DMS 273 (cell line): Measurements from ENCODE around the gene SPATA20.
A peak's percentile ranks its signal among the peaks of the same experiment; 100 is the strongest.

Experiments
- DNase-seq: peaks from one replicate; lab custom pipeline; 2025; ENCODE audit not compliant: unreplicated experiment; lab: John Stamatoyannopoulos, UW

SPATA20 gene

DNA sequence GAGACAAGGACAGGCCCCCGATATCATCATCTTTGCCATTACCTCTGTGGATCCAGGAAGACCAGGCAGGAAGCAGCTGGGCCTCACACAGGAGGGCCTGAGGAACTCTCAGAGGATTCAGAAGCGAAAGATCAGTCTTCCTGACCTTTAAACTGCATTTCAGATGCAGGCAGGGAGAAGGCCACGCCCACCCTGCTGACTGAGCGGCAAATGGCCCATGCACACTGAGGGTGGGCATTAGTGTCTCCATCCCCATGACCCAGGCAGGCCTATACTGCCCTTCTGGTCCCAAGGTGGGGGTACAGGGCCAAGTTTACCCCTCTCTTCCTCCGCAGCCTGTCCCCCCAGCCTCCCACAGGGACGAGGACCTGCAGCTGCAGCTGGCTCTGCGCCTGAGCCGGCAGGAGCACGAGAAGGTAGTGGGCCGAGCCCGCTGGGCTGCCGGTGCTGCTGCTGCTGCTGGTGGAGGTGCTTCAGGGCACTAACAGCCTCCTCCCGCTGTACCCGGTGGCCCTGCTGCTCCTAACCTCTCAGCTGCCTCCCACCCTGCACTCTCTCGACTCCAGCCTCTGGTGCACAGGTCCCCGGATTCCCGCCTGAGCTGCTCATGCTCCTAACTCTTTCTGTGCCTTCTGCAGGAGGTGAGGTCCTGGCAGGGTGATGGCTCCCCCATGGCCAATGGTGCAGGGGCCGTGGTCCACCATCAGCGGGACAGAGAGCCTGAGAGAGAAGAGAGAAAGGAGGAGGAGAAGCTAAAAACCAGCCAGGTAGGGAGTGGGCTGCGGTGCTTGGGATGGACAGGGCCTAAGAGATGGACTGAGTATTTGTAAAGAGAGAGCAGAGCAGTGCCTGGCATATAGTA lies 8.2 kb upstream of the SPATA20 start:
- peak; percentile 30 for DNase-seq

DNA sequence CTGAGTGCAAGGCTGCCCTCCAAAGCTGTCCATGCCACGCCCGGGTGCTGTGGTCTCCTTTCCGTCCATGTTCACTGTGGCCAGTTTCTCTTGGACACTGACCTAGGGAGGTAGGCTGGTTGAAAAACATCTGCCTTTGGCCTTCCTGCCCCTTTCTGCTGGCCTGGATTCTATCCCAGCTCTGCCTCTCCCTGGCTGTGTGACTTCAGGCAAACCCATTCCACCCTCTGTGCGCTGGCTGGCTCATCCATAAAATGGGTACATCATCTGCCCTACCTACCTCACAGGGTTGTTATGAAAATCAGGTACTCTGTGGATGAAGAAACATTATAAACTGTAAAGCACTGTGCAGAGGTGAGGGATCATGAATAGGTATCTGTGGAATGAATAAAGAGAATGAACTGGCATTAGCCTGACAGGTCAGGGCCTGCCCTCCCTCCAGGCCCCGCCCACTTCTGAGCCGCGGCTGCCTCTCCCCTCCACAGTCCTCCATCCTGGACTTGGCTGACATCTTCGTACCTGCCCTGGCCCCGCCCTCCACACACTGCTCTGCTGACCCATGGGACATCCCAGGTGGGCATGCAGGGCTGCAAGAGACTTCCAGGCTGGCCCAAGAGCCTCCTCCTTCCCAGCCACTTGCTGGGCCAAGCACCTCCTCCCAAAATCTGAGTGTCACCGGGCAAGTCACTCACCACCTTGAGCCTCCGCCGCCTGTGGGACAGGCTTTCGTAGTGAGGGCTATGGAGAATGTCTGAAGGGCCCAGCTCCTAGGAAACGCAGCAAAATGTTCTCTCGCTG lies 7.0 kb upstream of the SPATA20 start:
- DNase-seq = peak; percentile 34

DNA sequence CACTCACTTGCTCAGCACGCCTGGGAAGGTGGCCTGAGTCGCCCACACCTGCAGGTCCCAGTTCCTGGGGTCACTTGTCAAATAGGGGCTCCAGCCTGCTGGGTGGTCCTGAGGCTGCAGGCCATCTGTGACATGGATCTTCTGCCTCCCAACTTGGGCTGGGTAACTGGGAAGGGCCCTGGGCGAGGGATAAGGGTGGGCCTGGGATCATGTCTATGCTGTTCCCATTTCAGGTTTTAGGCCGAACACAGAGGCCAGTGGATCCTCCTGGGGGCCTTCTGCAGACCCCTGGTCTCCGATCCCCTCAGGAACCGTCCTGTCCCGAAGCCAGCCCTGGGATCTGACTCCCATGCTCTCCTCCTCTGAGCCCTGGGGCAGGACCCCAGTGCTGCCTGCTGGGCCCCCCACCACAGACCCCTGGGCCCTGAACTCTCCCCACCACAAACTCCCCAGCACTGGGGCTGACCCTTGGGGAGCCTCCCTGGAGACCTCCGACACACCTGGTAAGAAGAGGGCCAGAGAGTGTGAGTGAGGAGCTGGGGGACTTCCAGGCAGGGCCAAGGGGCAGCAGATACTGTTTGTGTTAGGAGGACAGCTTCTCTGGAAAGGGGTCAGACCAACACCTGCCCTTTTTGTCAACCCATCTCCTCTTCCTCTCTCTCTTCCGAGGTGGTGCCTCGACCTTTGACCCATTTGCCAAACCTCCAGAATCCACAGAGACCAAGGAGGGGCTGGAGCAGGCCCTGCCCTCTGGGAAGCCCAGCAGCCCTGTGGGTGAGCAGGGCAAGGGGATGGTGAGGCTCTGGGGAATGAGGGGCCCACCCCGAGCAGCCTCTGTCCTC lies 6.2 kb upstream of the SPATA20 start:
- no peak for DNase-seq

DNA sequence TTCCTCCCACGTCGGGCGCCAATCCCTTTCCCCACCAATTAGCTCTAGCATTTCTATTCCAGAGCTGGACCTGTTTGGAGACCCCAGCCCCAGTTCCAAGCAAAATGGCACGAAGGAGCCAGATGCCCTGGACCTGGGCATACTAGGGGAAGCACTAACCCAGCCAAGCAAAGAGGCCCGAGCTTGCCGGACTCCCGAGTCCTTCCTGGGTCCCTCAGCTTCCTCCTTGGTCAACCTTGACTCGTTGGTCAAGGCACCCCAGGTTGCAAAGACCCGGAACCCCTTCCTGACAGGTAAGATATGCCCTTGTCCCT lies 5.6 kb upstream of the SPATA20 start:
- no peak for DNase-seq

DNA sequence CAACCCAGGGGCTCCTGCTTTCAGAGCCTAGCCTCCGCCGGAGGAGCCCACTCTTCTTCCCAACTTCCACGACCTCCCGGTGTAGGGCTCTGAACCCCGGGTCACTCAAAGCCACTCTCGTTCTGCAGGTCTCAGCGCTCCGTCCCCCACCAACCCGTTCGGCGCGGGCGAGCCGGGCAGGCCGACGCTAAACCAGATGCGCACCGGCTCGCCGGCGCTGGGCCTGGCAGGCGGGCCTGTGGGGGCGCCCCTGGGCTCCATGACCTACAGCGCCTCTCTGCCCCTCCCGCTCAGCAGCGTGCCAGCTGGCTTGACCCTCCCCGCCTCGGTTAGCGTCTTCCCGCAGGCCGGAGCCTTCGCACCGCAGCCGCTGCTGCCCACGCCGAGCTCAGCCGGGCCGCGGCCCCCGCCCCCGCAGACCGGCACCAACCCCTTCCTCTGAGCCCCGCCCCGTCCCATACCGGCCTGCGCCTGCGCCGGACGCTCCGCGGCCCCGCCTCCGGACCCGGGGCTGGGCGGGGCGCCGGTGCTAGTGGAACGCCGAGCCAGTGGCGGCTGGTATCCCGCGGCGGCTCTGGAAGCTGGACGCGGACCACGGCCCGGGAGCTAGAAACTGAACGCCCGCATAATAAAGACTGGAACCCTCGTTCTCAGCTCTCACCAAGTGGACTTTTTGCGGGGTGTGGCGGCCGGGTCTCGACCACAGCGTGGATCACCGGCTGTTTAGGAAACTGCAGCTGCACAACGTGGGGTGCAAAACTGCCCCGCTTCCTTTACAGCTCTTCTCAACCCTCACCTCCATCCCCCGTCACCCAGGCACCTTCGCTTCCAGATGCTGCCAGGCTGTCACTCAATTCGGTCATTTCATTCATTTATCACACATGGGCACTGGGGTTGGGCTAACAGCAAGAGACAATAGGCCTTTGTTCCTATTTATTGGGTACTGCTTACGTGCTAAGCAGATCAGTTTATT lies 5.0 kb upstream of the SPATA20 start:
- peak; percentile 94 for DNase-seq

DNA sequence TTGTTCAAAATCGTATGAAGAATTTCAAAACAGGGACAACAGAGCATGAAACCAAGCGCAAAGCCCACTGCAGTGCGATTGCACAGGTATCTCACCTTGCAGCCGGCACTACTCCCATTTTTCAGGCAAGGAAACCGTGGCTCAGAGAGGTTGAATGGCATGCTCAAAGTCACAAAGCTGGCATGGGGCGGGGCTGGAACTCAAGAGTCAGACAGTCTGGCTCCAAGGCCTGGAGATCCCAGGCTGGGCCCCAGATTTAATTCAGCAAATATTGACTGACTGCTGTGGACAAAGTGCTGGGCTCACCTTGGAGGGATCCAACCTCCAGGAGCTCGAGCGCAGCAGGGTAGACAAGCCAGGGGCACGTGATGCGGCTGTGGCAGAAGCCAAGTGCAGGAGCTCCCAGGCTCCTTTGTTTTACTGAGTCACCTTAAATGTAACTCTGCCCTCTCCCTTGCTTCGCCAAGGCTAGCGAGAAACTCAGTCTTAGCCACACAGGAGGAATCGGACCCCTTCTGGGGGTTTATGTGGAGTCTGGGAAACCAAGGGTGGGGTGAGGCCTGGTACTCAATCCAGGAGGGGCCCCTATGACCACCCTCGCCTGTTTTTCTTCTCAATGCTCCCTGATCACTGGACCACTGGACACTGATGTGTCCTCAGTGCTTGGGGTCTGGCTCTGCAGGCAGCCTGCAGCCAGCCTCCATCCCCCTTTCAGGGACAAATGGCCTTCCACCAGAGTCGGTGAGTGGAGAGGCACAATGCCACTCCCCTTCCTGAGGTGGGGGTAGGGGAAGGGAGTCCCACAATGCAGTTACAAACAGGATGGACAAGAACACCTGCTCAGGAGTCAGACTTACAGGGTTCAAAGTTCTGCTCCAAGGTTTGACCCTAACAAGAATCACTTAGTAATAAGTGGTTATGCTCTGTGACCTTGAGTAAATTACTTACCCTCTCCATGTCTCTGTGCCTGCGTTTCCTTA lies 3.9 kb upstream of the SPATA20 start:
- DNase-seq = peak; percentile 32

DNA sequence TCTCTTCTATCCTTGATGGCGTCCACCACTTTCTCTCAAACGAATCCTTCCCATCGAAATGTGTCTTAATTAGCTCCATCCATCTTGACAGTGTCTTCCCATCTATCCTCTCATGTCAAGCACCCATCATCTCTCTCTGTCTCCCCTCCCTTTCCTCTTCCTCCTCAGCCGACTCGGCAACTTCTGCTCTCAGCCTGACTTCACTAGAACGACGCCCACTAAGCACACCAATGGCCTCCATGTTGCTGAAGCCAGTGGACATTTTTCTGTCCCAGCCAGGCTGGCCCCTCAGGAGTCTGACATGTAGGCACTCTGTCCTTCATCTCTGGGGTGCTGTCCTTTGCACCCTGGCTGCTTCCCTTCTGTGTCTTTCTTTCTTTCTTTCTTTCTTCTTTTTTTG lies 2.5 kb upstream of the SPATA20 start:
- no peak for DNase-seq

DNA sequence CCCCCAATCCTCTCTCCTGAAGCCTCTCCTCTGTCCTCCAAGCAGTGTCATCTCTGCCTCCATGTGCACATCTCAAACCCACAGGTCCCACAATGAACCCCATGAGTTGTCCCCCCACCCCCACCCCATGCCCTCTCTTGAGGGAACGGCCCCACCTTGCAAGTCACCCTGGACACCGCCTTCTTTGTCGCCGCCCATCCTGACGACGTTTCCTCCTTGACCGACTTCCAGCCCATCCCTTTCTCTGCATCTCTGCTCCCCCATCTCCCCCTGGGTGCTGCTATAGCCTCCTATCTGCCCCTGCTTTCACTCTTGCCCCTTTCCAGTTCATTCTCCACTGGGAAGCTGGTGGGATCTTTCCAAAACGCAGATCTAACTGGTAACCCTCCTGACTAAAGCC lies 1.7 kb upstream of the SPATA20 start:
- DNase-seq = no peak

DNA sequence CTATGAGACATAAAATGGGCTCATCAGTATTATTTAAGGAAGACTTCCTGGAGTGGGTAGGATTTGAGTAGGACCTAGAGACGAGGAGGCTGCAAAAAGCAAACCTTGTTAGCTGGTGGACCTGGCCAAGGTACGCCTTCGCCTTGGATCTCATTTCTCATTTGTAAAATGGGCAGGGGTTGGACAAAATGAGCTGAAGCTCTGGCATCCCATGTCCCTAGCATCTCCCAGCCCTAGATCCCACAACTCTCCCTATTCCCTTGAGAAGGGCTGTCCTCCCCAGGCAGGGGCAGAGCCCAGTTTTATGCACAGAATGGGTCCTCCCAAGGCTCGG lies 306 bp upstream of the SPATA20 start:
- no peak for DNase-seq

DNA sequence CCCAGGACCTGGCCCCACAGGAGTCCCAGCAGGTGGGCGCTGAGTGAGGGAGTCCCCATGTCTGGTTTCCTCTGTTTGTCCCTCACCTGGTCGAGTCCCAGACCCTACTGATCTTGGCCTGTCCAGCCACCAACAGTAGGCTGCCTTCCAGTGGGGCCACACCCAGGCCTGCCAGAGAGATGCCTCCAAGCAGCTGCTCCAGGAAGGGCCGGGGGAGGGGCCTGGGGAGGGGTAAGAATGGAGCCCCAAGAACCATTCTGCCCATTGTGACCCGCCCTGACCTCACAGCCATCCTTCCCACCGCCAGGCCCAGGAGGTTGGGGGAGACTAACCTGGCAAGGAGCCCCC lies 736 bp downstream of the SPATA20 start:
- peak; percentile 41 for DNase-seq

DNA sequence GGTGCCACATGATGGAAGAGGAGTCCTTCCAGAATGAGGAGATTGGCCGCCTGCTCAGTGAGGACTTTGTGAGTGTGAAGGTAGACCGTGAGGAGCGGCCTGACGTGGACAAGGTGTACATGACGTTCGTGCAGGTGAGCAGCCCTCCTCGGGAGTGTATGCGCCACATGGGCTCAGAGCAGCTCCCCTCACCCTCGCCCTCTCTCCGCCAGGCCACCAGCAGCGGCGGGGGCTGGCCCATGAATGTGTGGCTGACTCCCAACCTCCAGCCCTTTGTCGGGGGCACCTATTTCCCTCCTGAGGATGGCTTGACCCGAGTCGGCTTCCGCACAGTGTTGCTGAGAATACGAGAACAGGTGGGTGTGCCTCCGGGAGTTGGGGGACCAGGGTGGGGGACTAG lies 1.9 kb downstream of the SPATA20 start:
- no peak for DNase-seq

DNA sequence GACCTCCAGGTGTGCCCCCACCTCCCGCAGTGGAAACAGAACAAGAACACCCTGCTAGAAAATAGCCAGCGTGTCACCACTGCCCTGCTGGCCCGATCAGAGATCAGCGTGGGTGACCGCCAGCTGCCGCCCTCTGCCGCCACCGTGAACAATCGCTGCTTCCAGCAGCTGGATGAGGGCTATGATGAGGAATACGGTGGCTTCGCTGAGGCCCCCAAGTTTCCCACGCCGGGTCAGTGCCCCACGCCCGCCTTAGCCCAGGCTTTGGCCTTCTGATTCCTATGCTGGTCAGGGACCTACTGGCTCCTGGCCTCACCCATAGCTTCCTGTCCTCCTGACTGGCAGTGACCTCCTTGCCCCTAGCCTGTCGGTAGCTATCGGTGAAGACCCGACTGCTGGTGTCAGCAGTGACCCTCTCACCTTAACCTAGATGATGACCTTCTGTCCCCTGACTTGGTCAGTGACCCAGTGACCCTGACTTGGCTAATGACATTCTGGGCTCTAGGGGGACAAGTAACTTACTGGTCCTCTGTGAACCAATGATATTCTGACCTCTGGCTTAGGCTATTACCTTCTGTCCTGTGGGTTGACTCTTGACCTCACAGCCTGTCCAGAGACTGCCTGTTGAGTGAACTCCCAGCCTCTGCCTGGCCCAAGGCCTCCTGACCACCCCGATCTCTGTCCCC lies 2.4 kb downstream of the SPATA20 start:
- DNase-seq = no peak

DNA sequence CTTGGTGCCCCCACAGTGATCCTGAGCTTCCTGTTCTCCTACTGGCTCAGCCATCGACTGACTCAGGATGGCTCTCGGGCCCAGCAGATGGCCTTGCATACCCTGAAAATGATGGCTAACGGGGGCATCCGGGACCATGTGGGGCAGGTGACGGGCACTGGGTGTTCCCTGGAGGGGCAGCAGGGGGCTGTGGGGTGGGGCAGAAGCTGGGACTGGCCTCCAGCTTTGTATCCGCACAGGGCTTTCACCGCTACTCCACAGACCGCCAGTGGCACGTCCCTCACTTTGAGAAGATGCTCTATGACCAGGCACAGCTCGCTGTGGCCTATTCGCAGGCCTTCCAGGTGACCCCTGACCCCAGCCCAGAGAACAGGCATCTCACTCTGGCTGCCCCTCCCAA lies 3.0 kb downstream of the SPATA20 start:
- no peak for DNase-seq

DNA sequence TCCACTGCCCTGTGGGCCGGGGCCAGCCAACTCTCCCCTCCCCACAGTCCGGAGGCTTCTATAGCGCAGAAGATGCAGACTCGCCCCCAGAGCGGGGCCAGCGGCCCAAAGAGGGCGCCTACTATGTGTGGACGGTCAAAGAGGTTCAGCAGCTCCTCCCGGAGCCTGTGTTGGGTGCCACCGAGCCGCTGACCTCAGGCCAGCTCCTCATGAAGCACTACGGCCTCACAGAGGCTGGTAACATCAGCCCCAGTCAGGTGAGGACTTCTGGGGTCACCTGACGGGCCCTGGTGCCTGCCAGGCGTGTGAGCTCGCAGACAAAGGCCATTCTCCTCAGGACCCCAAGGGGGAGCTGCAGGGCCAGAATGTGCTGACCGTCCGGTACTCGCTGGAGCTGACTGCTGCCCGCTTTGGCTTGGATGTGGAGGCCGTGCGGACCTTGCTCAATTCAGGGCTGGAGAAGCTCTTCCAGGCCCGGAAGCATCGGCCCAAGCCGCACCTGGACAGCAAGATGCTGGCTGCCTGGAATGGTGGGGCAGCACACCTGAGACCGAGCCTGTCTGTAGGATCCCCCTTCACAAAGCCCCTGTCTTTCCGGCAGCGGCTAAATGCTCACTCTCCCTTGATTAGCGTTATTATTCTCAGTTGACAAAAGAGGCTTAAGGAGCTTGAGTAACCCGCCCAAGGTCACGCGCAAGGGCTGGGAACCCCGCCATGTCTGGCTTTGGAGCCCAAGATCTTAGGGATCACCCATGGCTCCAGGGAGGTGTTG lies 3.9 kb downstream of the SPATA20 start:
- DNase-seq = peak; percentile 84

DNA sequence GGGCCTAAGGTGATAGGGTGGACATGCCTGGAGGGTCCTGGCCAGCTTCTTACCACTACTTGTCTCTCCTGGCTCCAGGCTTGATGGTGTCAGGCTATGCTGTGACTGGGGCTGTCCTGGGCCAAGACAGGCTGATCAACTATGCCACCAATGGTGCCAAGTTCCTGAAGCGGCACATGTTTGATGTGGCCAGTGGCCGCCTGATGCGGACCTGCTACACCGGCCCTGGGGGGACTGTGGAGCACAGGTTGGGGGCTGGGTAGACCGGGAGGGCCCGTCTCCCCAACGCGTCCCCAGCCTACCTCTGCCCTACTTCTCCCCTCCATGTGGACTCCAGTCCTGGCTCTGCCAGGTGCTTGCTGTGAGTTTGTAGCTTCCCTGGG lies 4.5 kb downstream of the SPATA20 start:
- no peak for DNase-seq

DNA sequence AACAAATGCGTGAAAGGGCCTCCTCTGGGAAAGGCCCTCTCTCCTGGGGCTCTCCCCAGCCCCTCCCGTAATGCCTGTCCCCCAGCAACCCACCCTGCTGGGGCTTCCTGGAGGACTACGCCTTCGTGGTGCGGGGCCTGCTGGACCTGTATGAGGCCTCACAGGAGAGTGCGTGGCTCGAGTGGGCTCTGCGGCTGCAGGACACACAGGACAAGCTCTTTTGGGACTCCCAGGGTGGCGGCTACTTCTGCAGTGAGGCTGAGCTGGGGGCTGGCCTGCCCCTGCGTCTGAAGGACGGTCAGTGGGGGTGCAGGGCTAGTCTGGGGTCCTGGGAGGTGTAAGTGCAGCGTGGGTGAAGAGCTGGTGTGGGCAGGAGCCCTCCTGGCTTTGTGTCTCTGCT lies 4.9 kb downstream of the SPATA20 start:
- DNase-seq = no peak

DNA sequence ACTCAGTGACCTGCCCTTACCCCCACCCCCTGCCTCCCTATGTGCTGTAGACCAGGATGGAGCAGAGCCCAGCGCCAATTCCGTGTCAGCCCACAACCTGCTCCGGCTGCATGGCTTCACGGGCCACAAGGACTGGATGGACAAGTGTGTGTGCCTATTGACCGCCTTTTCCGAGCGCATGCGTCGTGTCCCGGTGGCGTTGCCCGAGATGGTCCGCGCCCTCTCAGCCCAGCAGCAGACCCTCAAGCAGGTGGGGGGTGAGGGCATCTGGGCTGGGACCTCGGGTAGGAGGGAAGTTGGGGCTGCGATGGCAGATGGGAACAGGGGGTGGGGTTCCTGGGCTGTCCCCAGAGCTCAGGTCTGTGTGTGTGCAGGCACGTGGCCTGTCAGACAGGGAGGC lies 7.2 kb downstream of the SPATA20 start:
- no peak for DNase-seq

DNA sequence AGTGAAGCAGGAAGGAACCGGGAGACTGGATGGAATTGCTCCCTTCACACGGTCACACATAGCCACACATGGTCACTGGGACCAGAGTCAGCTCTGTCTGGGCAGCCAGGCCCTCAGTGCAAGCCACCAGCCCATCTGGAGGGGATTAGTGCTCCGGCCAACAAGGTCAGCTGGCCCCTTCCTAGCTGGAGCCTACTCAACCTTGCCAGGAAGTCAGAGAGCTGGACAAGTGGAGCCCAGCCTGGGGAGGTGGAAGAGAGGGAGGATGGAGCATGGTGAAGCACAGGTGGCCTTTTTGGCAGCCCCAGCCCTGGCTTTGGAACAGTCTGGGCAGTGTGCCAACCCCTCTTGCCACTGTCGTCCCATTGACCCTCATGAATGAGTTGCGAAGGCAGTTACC lies 9.8 kb downstream of the SPATA20 start:
- DNase-seq = peak; percentile 87
